ENCODE results near the gene NGF. TPM values are rescaled to one million over a fixed set of nuclear protein-coding genes. Genes with fewer than 3 reads are reported as not detected.
"Not testable (repeated sequence)": the region's sequence is repeated elsewhere in the genome, so short reads cannot be mapped to it uniquely, and the experiment has no call there.

The NGF gene
- total RNA-seq, 2 experiments from 2014 or later, result not detected

DNA sequence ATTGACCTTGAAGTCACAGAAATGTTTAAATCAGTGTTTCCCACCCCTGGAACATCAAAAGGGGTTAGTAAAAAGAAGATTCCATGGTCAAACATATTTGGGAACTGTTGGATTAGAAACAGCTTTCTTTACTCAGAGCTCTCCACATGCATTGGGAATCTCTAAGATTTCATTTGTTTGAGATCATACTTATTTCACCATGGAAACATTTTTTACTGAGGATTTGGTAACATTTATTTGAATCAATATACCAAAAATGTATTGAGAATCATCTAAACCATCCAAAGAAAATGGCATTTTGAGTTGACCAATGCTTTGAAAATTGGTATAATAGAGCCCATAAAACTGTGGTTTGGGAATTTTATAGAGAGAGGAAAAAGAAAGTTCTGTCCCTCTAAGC, 25.3 kb downstream of the NGF start:
- no peak overlapping the region for H3K27ac Mint-ChIP-seq
- DNase-seq, result no peak
- no peaks in the 10 kb centered on the region for H3K4me1 Mint-ChIP-seq
- H3K36me3 Mint-ChIP-seq (ENCODE audit: low read depth), result no peaks in the 10 kb centered on the region
- POLR2A ChIA-PET, result no interaction called here
- H3K4me3 Mint-ChIP-seq, result no peak overlapping the region
- H3K27me3 Mint-ChIP-seq, result peaks cover 2% of the 10 kb centered on the region
- H3K9me3 Mint-ChIP-seq, result no peaks in the 10 kb centered on the region
- CTCF ChIA-PET, result no interaction called here

GRCh38 chr1:115311474-115311989, 26.5 kb downstream of the NGF start:
- CTCF ChIA-PET, result no interaction called here

GRCh38 chr1:115310581-115311473, 27.2 kb downstream of the NGF start:
- POLR2A ChIA-PET, result no interaction called here

More at GRCh38 chr1:115311474-115311989, 26.5 kb downstream of the NGF start:
- H3K4me3 Mint-ChIP-seq, result no peak overlapping the region
- POLR2A ChIA-PET, result no interaction called here
- no peaks in the 10 kb centered on the region for H3K9me3 Mint-ChIP-seq
- H3K36me3 Mint-ChIP-seq (ENCODE audit: low read depth), result no peaks in the 10 kb centered on the region
- peaks cover 7% of the 10 kb centered on the region for H3K27me3 Mint-ChIP-seq
- H3K4me1 Mint-ChIP-seq, result no peaks in the 10 kb centered on the region
- H3K27ac Mint-ChIP-seq, result no peak overlapping the region
- no peak for DNase-seq

DNA sequence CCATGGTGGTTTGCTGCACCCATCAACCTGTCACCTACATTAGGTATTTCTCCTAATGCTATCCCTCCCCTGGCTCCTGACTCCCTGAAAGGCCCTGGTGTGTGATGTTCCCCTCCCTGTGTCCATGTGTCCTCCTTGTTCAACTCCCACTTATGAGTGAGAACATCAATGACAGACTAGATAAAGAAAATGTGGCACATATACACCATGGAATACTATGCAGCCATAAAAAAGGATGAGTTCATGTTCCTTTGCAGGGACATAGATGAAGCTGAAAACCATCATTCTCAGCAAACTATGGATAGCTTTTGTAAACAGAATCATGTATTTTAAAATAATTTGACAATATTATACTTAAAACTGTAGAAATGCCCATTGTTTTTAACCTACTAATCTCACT, 28.5 kb downstream of the NGF start:
- POLR2A ChIA-PET; CTCF ChIA-PET; DNase-seq; H3K27me3 Mint-ChIP-seq; H3K9me3 Mint-ChIP-seq; H3K4me3 Mint-ChIP-seq; H3K4me1 Mint-ChIP-seq; H3K36me3 Mint-ChIP-seq (ENCODE audit: low read depth); H3K27ac Mint-ChIP-seq: not testable (repeated sequence)

More at GRCh38 chr1:115310581-115311473, 27.2 kb downstream of the NGF start:
- Mint-ChIP-seq H3K27ac (no peak overlapping the region), H3K4me3 (no peak overlapping the region), H3K4me1 (no peaks in the 10 kb centered on the region), H3K27me3 (peaks cover 7% of the 10 kb centered on the region), H3K9me3 (no peaks in the 10 kb centered on the region), H3K36me3 (ENCODE audit: low read depth) (no peaks in the 10 kb centered on the region)
- CTCF ChIA-PET, result no interaction called here
- DNase-seq, result no peak

DNA sequence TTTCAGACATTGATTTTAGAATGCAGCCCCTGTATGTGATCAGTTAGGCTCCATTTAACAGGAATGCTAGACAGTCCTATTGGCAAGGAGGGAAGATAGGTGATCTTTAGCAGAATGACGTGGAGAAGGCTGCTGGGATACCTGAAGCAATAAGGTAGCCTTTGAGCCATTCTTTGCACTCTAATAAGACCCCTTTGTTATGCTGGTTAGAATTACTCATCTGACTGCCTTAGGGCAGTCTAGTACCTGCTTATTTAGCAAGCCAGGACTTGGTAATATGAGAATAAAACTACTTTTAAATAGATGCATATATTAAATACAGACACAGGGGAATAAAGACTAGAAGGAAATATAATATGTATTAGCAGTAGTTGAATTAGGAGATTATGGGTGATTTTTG, 29.1 kb downstream of the NGF start:
- ChIA-PET CTCF (no interaction called here), POLR2A (no interaction called here)
- no peak for DNase-seq
- H3K4me1 Mint-ChIP-seq, result no peaks in the 10 kb centered on the region
- H3K36me3 Mint-ChIP-seq (ENCODE audit: low read depth), result no peaks in the 10 kb centered on the region
- no peaks in the 10 kb centered on the region for H3K9me3 Mint-ChIP-seq
- H3K4me3 Mint-ChIP-seq, result no peak overlapping the region
- H3K27me3 Mint-ChIP-seq, result peaks cover 7% of the 10 kb centered on the region
- no peak overlapping the region for H3K27ac Mint-ChIP-seq

DNA sequence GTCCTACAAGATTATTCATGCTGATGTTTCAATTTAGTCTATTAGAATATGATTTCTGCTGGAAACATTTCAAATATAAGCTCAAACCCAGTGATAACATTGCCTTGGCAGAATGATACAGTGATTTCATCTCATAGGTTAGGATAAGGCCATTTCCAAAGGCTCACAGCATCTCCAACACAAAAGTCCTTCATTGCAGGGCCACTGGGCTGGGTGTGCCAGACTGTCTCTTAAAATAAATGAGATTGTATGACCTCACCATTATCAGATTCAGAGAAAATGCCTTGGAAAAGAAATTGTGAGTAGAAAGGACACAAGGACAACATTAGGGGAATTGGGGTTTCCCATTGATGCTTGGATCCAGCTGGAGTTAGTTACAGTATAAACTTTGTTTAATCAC, 30.4 kb downstream of the NGF start:
- Mint-ChIP-seq H3K36me3 (ENCODE audit: low read depth) (no peaks in the 10 kb centered on the region), H3K4me3 (no peak overlapping the region), H3K9me3 (no peaks in the 10 kb centered on the region), H3K27me3 (peaks cover 10% of the 10 kb centered on the region), H3K4me1 (no peaks in the 10 kb centered on the region), H3K27ac (no peak overlapping the region)
- ChIA-PET POLR2A (no interaction called here), CTCF (no interaction called here)
- DNase-seq, result no peak

- no peaks in the 10 kb centered on the region for H3K4me1 Mint-ChIP-seq
- POLR2A ChIA-PET, result no interaction called here
- CTCF ChIA-PET, result no interaction called here
- no peaks in the 10 kb centered on the region for H3K9me3 Mint-ChIP-seq
- H3K27ac Mint-ChIP-seq, result no peak overlapping the region
- no peak for DNase-seq
- peaks cover 10% of the 10 kb centered on the region for H3K27me3 Mint-ChIP-seq
- no peaks in the 10 kb centered on the region for H3K36me3 Mint-ChIP-seq (ENCODE audit: low read depth)
- H3K4me3 Mint-ChIP-seq, result no peak overlapping the region
Measured at GRCh38 chr1:115306146-115306545, 31.9 kb downstream of the NGF start.

DNA sequence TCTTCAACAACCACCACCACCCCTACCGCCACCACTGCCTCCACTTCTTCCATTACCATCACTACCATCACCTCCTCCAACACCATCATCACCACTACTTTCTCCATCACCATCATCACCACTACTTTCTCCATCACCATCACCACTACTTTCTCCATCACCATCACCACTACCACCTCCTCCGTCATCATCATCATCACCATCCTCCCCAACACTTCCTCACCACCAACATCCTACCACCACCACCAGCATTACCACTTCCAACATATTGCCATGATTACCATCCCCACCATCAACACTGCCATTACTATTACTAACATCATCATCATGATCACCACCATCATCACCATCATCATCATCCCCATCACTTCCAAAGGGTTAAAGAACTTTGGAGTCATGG, 34.7 kb downstream of the NGF start:
- no peak overlapping the region for H3K4me3 Mint-ChIP-seq
- H3K9me3 Mint-ChIP-seq, result no peaks in the 10 kb centered on the region
- H3K27ac Mint-ChIP-seq, result no peak overlapping the region
- ChIA-PET POLR2A (no interaction called here), CTCF (no interaction called here)
- H3K27me3 Mint-ChIP-seq, result peaks cover 8% of the 10 kb centered on the region
- H3K36me3 Mint-ChIP-seq (ENCODE audit: low read depth), result no peaks in the 10 kb centered on the region
- no peaks in the 10 kb centered on the region for H3K4me1 Mint-ChIP-seq
- no peak for DNase-seq

- POLR2A ChIA-PET, result no interaction called here
- Mint-ChIP-seq H3K27me3 (peaks cover 8% of the 10 kb centered on the region), H3K4me1 (no peaks in the 10 kb centered on the region), H3K36me3 (ENCODE audit: low read depth) (no peaks in the 10 kb centered on the region), H3K27ac (no peak overlapping the region), H3K9me3 (no peaks in the 10 kb centered on the region), H3K4me3 (no peak overlapping the region)
- CTCF ChIA-PET, result no interaction called here
- no peak for DNase-seq
Measured at GRCh38 chr1:115302390-115302961, 35.6 kb downstream of the NGF start.

GRCh38 chr1:115301438-115302020, 36.5 kb downstream of the NGF start:
- Mint-ChIP-seq H3K36me3 (ENCODE audit: low read depth) (no peaks in the 10 kb centered on the region), H3K27ac (no peak overlapping the region), H3K4me1 (no peaks in the 10 kb centered on the region), H3K4me3 (no peak overlapping the region), H3K9me3 (no peaks in the 10 kb centered on the region), H3K27me3 (peaks cover 3% of the 10 kb centered on the region)
- CTCF ChIA-PET, result interaction anchor here (1.1 kb wide), 1 partner anchor 190 kb away, joined by 3 read pairs; no protein-coding TSS in a partner anchor
- DNase-seq, result no peak
- POLR2A ChIA-PET, result no interaction called here

GRCh38 chr1:115300087-115300876, 37.8 kb downstream of the NGF start:
- ChIA-PET POLR2A (no interaction called here), CTCF (no interaction called here)
- no peak for DNase-seq
- Mint-ChIP-seq H3K4me3 (no peak overlapping the region), H3K4me1 (no peaks in the 10 kb centered on the region), H3K36me3 (ENCODE audit: low read depth) (no peaks in the 10 kb centered on the region), H3K27me3 (peaks cover 3% of the 10 kb centered on the region), H3K9me3 (no peaks in the 10 kb centered on the region), H3K27ac (no peak overlapping the region)

- CTCF ChIA-PET, result no interaction called here
- H3K36me3 Mint-ChIP-seq (ENCODE audit: low read depth), result no peaks in the 10 kb centered on the region
- H3K27me3 Mint-ChIP-seq, result peaks cover 7% of the 10 kb centered on the region
- H3K9me3 Mint-ChIP-seq, result no peaks in the 10 kb centered on the region
- no peak for DNase-seq
- POLR2A ChIA-PET, result no interaction called here
- no peak overlapping the region for H3K27ac Mint-ChIP-seq
- no peaks in the 10 kb centered on the region for H3K4me1 Mint-ChIP-seq
- H3K4me3 Mint-ChIP-seq, result no peak overlapping the region
Measured at GRCh38 chr1:115299266-115299665, 38.8 kb downstream of the NGF start.

DNA sequence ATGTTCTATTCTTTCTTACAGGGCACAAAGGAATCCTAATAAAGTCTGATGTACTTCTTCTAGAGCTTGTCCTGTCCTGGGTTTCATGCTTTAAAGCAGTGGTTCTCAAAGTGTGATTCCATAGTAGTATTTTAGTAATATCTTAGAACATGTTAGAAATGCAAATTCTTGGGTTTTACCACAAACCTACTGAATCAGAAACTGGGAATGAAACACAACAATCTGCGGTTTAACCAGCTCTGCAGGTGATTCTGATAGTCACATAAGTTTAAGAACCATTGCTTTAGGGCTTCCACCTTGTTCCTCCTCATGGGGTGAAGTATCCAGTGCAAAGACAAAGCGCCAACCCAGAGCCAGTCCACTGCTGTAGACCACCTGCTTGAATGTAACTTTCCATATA, 41.1 kb downstream of the NGF start:
- H3K4me1 Mint-ChIP-seq, result no peaks in the 10 kb centered on the region
- no peak overlapping the region for H3K27ac Mint-ChIP-seq
- POLR2A ChIA-PET, result no interaction called here
- H3K27me3 Mint-ChIP-seq, result peaks cover 6% of the 10 kb centered on the region
- no peak for DNase-seq
- H3K9me3 Mint-ChIP-seq, result no peaks in the 10 kb centered on the region
- no peak overlapping the region for H3K4me3 Mint-ChIP-seq
- no peaks in the 10 kb centered on the region for H3K36me3 Mint-ChIP-seq (ENCODE audit: low read depth)
- CTCF ChIA-PET, result interaction anchor here (0.6 kb wide), 1 partner anchor 1161 kb away, joined by 3 read pairs; no protein-coding TSS in a partner anchor
